GM10266 (cell line): ENCODE data around the gene EFNA3.

Experiments used
- DNase-seq: peaks from one replicate; pipeline ENCODE4 v3.0.0; 2012; ENCODE audit errors: extremely low spot score
- CTCF ChIP-seq: IDR thresholded peaks from 2 replicates; pipeline ENCODE4 v1.5.1; 2012; ENCODE audit warnings: mild to moderate bottlenecking, low read depth; ENCODE audit not compliant: control insufficient read depth, insufficient read depth; ENCODE audit errors: missing control alignments

Gene EFNA3

GRCh38 chr1:155078469-155079209 lies at the start of gene EFNA3:
Gene EFNA3, plus strand, starts transcription at chr1:155078837. Its CDS starts 105 bp downstream, at chr1:155078942.
- no peak for TF ChIP-seq CTCF
- peak; percentile 94 for DNase-seq

GRCh38 chr1:155029513-155030242 lies 49.0 kb upstream of the EFNA3 start:
- no peak for TF ChIP-seq CTCF
- no peak for DNase-seq

GRCh38 chr1:155030243-155030795 lies 48.3 kb upstream of the EFNA3 start:
- TF ChIP-seq CTCF: no peak
- no peak for DNase-seq

GRCh38 chr1:155030899-155031298 lies 47.7 kb upstream of the EFNA3 start:
- DNase-seq: no peak
- TF ChIP-seq CTCF: no peak

GRCh38 chr1:155032886-155033285 lies 45.8 kb upstream of the EFNA3 start:
- DNase-seq: no peak
- TF ChIP-seq CTCF: no peak

GRCh38 chr1:155033524-155033923 lies 45.1 kb upstream of the EFNA3 start, which contains the start of the genes DCST1 and DCST2:
Gene DCST1, plus strand, starts transcription at chr1:155033824. Its CDS starts 213 bp downstream, at chr1:155034037.
Gene DCST2, minus strand, starts transcription at chr1:155033781. Its CDS starts 80 bp downstream, at chr1:155033701.
- TF ChIP-seq CTCF: no peak
- no peak for DNase-seq
